Lung microvascular endothelial cell (primary cell): ENCODE results near the gene WNT9B. TPM values are rescaled to one million over a fixed set of nuclear protein-coding genes. Genes with fewer than 3 reads are reported as not detected.
A peak's percentile ranks its signal among the peaks of the same experiment; 100 is the strongest.
"Not testable (repeated sequence)": the region's sequence is repeated elsewhere in the genome, so short reads cannot be mapped to it uniquely, and the experiment has no call there.

Source experiments
- DNase-seq, 2 donors: peaks; one replicate each; pipeline versions ENCODE4 v3.0.0 to v3.0.0-alpha.2; 2010; ENCODE audit warnings: low read depth in 2 of 2
- total RNA-seq: library from RNA; depleted of rRNA; stranded (reverse); fragments of >200 nt; gene quantifications from 2 replicates; pipeline ENCODE4 v1.2.1, GENCODE V29; 2014

WNT9B gene
- total RNA-seq, 1 donor from 2014 or later: not detected

- no peak for DNase-seq
Measured at GRCh38 chr17:46908068-46908737, 56.8 kb downstream of the WNT9B start.

GRCh38 chr17:46910179-46910927 lies 59.0 kb downstream of the WNT9B start:
- DNase-seq: no peak

GRCh38 chr17:46911311-46911710 lies 59.9 kb downstream of the WNT9B start:
- no peak for DNase-seq

DNA sequence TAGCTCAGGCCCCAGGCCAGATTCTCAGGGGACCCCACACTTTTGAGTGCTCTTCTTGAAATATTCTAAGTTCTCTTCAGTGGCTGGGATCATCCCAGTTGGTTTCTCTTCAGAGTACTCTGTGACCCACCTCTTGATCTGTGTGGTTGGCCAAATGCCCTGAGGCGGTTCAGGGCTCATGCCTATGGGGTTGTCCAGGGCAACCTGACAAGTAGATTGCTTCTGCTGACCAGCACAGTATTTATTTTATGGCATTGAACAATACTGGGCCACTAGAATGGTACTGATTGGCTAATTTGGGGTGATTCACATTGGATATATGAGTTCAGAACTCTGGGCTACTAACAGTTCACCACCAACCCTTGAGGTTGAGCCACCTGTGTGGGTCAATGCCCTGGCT lies 64.2 kb downstream of the WNT9B start:
- DNase-seq: no peak

GRCh38 chr17:46916211-46916610 lies 64.8 kb downstream of the WNT9B start:
- DNase-seq: no peak

DNA sequence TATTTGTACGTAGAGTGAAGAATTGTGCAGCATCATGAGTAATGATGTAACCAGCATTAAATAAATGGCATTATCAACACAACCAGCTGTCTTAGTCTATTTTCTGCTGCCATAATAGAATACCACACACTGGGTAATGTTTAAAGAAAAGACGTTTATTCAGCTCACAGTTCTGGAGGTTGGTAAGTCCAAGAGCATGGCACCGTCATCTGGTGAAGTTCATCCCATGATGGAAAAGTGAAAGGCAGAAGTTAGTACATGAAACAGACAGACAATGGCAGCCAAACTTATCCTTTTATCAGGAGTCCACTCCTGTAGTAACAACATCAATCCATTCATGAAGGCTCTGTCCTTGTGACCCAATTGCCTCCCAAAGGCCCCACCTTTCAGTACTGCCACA lies 65.2 kb downstream of the WNT9B start:
- DNase-seq: no peak

GRCh38 chr17:46917041-46917440 lies 65.7 kb downstream of the WNT9B start:
- no peak for DNase-seq

DNA sequence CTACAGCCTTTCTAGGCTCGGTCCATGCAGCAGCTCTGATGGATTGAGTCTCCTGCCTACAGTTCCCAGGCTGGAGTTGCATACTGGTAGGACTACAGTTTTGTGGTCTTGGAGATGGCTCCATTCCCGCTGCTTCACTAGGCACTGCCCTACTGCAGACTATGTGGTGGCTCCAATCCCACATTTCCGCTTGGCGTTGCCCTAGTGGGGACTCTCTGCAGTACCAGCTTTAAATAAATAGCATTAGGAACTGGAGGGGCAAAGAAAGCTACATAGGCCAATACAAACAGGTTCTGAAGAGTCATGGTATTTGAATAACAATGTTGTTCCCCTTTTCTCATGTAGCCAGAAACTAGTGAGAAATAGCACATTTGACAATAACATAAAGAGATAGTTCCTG lies 66.1 kb downstream of the WNT9B start:
- no peak for DNase-seq

- DNase-seq: not testable (repeated sequence)
Measured at GRCh38 chr17:46921962-46922361, 70.6 kb downstream of the WNT9B start.

DNA sequence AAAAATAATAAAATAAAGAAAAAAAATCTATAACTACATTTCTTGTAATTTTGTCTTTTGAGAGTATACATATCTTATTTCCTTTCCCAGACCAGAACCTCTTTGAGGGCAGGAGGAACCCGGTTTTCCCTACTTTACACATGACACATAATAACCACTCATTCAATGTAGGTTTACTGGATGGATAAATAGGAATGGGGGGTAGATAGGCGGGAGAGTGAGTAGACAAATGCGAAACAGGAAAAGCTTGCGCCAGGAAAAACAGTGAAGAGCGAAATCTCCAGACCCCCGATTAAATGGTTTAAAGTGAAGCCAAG lies 71.1 kb downstream of the WNT9B start:
- no peak for DNase-seq

DNA sequence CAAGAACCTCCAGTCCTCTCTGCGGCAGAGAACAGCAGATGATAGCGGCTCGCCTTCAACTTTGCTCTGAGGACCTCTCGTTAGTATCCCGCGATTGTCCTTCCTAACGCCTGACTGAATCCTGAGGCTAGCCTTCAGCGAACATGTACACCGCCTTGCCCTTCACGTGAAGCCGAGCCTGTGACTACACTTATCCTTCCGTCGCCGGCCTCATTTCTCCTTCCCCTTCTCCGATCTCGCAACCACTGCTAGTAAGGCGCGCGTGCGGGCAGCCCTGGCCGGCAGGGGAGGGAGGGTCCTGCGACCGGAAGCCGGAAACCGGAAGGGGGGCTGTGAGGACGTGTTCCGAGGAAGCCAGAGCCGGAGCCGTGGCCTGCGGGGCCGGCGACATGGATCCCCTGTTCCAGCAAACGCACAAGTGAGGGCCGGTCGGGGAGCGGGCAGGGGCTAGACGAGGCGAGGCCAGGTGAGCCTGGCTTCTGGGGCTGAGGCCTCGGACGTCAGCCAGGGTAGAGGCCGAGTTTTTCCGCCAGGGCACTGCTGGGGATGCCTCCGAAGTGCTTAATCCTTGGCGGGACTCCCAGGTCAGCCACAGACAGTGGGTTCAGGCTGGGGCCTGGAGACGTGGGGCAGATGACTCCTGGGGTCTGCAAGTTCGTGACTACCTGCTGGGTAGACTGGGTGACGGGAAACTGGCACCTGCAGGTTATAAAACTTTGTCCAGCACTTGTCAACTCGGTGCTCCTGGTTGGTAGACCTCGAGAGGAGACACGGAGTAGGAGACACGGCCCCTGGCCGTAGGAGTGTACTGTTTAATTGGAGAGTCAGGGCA lies 71.6 kb downstream of the WNT9B start, which contains the start of gene GOSR2:
GOSR2 (plus strand) TSS at position 357 of the 832 bp plus-strand sequence; CDS start at position 390, 33 bp downstream.
- DNase-seq: peak; percentile 88 to 91

DNA sequence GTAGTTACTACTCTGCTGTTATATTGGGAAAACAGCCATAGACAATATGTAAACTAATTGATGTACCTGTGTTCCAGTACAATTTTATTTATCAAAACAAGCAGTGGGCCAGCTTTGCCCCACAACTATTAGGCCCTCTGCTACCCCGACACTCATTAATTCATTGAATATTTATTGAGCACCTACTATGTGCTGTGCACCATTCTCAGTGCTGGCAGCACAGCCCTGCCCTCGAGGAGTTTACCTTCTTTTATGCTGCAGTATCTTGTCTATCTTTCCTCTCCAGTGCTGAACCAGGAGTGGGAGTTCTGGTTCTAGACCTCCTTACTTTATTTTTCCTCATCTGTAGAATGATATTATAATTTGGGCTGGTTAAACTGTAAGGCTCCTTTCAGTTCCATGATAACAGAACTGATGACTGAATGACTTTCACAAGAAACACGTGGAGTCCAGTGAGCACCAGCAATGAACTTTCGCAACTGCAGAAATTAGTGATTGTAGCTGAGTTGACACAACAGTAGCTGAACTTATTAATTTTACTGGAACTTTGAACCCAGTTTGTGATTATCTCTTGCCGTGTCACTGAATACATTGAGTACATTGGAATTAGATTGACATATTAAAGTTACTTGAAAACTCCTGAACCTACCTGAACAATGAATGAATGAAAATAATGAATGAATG lies 73.9 kb downstream of the WNT9B start:
- no peak for DNase-seq

DNA sequence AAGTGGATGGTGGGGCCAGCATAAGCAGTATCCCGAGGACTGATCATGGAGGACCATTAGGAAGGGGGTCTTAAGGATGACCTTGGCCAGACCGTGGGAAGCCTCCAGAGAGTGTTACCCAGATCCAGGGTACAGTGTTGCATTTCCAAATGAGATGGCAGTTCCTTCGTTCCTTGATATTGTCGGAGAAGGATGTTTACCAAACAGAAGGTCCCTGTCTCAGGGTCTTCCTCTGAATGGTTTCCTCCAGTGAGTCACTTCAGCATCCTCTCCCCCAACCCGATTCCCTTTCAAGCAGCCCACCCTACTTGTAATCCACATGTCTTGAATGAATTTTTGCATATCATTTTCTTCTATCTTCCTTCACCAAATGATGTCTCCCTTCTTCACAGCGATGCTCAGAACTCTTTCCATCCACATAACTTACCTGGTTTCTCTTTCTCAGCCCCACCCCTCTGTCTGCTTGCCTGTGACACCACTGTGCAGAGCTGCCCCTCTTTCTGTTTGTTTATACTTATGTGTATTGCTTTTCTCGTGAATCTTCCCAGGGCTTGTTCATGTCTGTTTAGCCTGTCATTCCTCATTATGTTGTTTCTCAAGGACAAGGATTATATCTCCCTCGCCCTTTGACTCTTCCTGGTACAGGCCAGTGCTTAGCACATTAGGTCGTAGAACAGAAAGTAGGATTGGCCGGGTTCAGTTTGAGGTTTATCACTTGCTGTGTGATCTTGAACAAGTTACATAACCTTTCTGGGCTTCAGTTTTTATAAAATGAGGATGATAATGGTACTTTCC lies 77.3 kb downstream of the WNT9B start:
- DNase-seq: no peak

- peak in 1 of 2 donors; percentile 90 for DNase-seq
Measured at GRCh38 chr17:46929413-46929812, 78.0 kb downstream of the WNT9B start.

- DNase-seq: no peak
Measured at GRCh38 chr17:46930051-46930450, 78.7 kb downstream of the WNT9B start.

DNA sequence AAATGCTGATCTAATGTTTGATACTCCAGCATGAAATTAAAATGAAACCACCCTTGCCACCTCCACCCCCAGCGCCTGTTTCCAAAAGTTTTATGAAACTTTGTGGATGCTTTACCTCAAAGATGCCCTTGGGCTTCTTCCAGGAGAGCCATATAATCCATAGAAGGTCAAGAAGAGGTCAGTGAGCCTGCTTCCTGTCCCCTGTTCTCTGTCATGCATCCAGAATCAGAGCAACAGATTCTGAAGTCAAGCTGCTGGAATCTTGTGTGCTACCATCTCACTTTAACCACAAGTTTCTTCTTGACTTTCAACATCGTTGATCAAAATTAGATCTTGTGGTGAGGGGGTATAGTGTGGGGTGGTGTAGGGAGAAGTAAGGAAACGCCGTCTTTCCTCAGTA lies 80.2 kb downstream of the WNT9B start:
- no peak for DNase-seq

GRCh38 chr17:46935658-46936266 lies 84.4 kb downstream of the WNT9B start:
- peak; percentile 23 to 65 for DNase-seq
